Astrocyte (in vitro differentiated cells and primary cell): ENCODE results near the gene KCNA5. TPM values are rescaled to one million over a fixed set of nuclear protein-coding genes. Genes with fewer than 3 reads are reported as not detected.

Experiments
- DNase-seq: peaks from one replicate; pipeline ENCODE4 v3.0.0-alpha.2; 2010; ENCODE audit warnings: low read depth
- FAIRE-seq: peaks from 2 replicates; lab custom pipeline; 2011; peaks lifted over from hg19 to GRCh38; lab: Jason Lieb, UNC
- H2AFZ ChIP-seq: 2 replicates; pipeline ENCODE4 v1.6.0; 2012; ENCODE audit warnings: low read depth, low read length, inconsistent platforms
- H3K27ac ChIP-seq: 2 replicates; pipeline ENCODE4 v1.5.1; 2011; ENCODE audit warnings: low read depth, low read length, inconsistent platforms
- H3K27me3 ChIP-seq: 2 replicates; pipeline ENCODE4 v1.6.0; 2011; ENCODE audit warnings: low read length, inconsistent platforms; ENCODE audit not compliant: insufficient read depth
- H3K36me3 ChIP-seq: 2 replicates; pipeline ENCODE4 v1.5.1; 2011; ENCODE audit warnings: low read length, inconsistent platforms; ENCODE audit not compliant: insufficient read depth
- H3K4me1 ChIP-seq: 2 replicates; pipeline ENCODE4 v1.5.1; 2011; ENCODE audit warnings: low read length, inconsistent platforms; ENCODE audit not compliant: insufficient read depth
- H3K4me2 ChIP-seq: 2 replicates; pipeline ENCODE4 v1.6.0; 2012; ENCODE audit warnings: low read length, inconsistent platforms
- H3K4me3 ChIP-seq: 2 replicates; pipeline ENCODE4 v1.5.1; 2011; ENCODE audit warnings: low read depth, mild to moderate bottlenecking, low read length, inconsistent platforms; ENCODE audit not compliant: insufficient read depth
- H3K79me2 ChIP-seq: 2 replicates; pipeline ENCODE4 v1.6.0; 2012; ENCODE audit warnings: mild to moderate bottlenecking, low read length, inconsistent platforms; ENCODE audit not compliant: insufficient read depth
- H3K9ac ChIP-seq: 2 replicates; pipeline ENCODE4 v1.6.0; 2012; ENCODE audit warnings: mild to moderate bottlenecking, low read length, inconsistent platforms
- H3K9me3 ChIP-seq: 2 replicates; pipeline ENCODE4 v1.5.1; 2012; ENCODE audit warnings: low read depth, mild to moderate bottlenecking, low read length, inconsistent platforms; ENCODE audit not compliant: insufficient read depth
- H4K20me1 ChIP-seq: 2 replicates; pipeline ENCODE4 v1.6.0; 2012; ENCODE audit warnings: low read length, inconsistent platforms; ENCODE audit not compliant: insufficient read depth
- H3K27ac Mint-ChIP-seq: one replicate; pipeline ENCODE4 v1.8.0; 2021; ENCODE audit warnings: mild to moderate bottlenecking, mixed read lengths; ENCODE audit not compliant: unreplicated experiment
- H3K27me3 Mint-ChIP-seq: one replicate; pipeline ENCODE4 v1.8.0; 2021; ENCODE audit warnings: low read depth, mixed read lengths; ENCODE audit not compliant: unreplicated experiment
- H3K36me3 Mint-ChIP-seq: one replicate; pipeline ENCODE4 v1.8.0; 2021; ENCODE audit warnings: low read depth, mixed read lengths; ENCODE audit not compliant: unreplicated experiment
- H3K4me1 Mint-ChIP-seq: one replicate; pipeline ENCODE4 v1.8.0; 2021; ENCODE audit warnings: low read depth, mixed read lengths; ENCODE audit not compliant: unreplicated experiment
- H3K4me3 Mint-ChIP-seq: one replicate; pipeline ENCODE4 v1.8.0; 2021; ENCODE audit warnings: mild to moderate bottlenecking, moderate library complexity, mixed read lengths; ENCODE audit not compliant: unreplicated experiment
- H3K9me3 Mint-ChIP-seq: one replicate; pipeline ENCODE4 v1.8.0; 2021; ENCODE audit warnings: mild to moderate bottlenecking, mixed read lengths; ENCODE audit not compliant: unreplicated experiment
- CTCF ChIP-seq: IDR thresholded peaks from 2 replicates; pipeline ENCODE4 v1.5.1; 2011; ENCODE audit warnings: low read depth, mild to moderate bottlenecking, inconsistent platforms, low read length, moderate library complexity; ENCODE audit not compliant: insufficient read depth
- EZH2 ChIP-seq: IDR thresholded peaks from 2 replicates; pipeline ENCODE4 v1.6.1; 2012; ENCODE audit warnings: mild to moderate bottlenecking, low read length, inconsistent platforms; ENCODE audit not compliant: insufficient read depth
- total RNA-seq: library from RNA; stranded (reverse); gene quantifications from 2 replicates; pipeline ENCODE4 v1.2.1, GENCODE V29; 2021

The KCNA5 gene
- total RNA-seq, 1 donor from 2014 or later: not detected

GRCh38 chr12:5034603-5035002 is 9.1 kb upstream of the KCNA5 start:
- no peak overlapping the region for H3K4me3 Mint-ChIP-seq
- no peak overlapping the region for H2AFZ ChIP-seq

GRCh38 chr12:5035618-5036017 is 8.1 kb upstream of the KCNA5 start:
- DNase-seq (no peak), FAIRE-seq (no peak)
- Histone ChIP-seq H3K36me3 (no peaks in the 10 kb centered on the region), H3K4me3 (no peak overlapping the region), H3K79me2 (no peaks in the 10 kb centered on the region), H3K9ac (no peak overlapping the region), H2AFZ (no peak overlapping the region), H4K20me1 (no peaks in the 10 kb centered on the region), H3K4me1 (peaks cover 2% of the 10 kb centered on the region), H3K4me2 (no peak overlapping the region), H3K27me3 (peaks cover 8% of the 10 kb centered on the region), H3K27ac (no peak overlapping the region), H3K9me3 (no peaks in the 10 kb centered on the region)
- no peaks in the 10 kb centered on the region for H3K9me3 Mint-ChIP-seq
- no peaks in the 10 kb centered on the region for H3K36me3 Mint-ChIP-seq
- no peak overlapping the region for H3K4me3 Mint-ChIP-seq
- peaks cover 8% of the 10 kb centered on the region for H3K4me1 Mint-ChIP-seq
- no peak overlapping the region for H3K27ac Mint-ChIP-seq
- peaks cover 23% of the 10 kb centered on the region for H3K27me3 Mint-ChIP-seq
- no peak for TF ChIP-seq CTCF
- no peak for TF ChIP-seq EZH2

More at GRCh38 chr12:5034603-5035002, 9.1 kb upstream of the KCNA5 start:
- Histone ChIP-seq H3K9ac (no peak overlapping the region), H3K27ac (no peak overlapping the region), H3K36me3 (no peaks in the 10 kb centered on the region), H3K4me2 (no peak overlapping the region), H4K20me1 (no peaks in the 10 kb centered on the region), H3K4me3 (no peak overlapping the region), H3K27me3 (peaks cover 3% of the 10 kb centered on the region), H3K79me2 (no peaks in the 10 kb centered on the region), H3K4me1 (peaks cover 2% of the 10 kb centered on the region), H3K9me3 (no peaks in the 10 kb centered on the region)
- DNase-seq (no peak), FAIRE-seq (no peak)
- H3K27ac Mint-ChIP-seq: no peak overlapping the region
- H3K36me3 Mint-ChIP-seq: no peaks in the 10 kb centered on the region
- H3K27me3 Mint-ChIP-seq: peaks cover 15% of the 10 kb centered on the region
- TF ChIP-seq CTCF: no peak
- no peak for TF ChIP-seq EZH2
- H3K9me3 Mint-ChIP-seq: no peaks in the 10 kb centered on the region
- peaks cover 8% of the 10 kb centered on the region for H3K4me1 Mint-ChIP-seq

GRCh38 chr12:5036031-5036430 is 7.6 kb upstream of the KCNA5 start:
- no peak for TF ChIP-seq EZH2
- no peak for TF ChIP-seq CTCF
- Mint-ChIP-seq H3K27ac (no peak overlapping the region), H3K4me3 (no peak overlapping the region), H3K4me1 (peaks cover 8% of the 10 kb centered on the region), H3K27me3 (peaks cover 25% of the 10 kb centered on the region), H3K9me3 (no peaks in the 10 kb centered on the region), H3K36me3 (no peaks in the 10 kb centered on the region)
- DNase-seq: no peak
- H3K9ac ChIP-seq: no peak overlapping the region
- H3K9me3 ChIP-seq: no peaks in the 10 kb centered on the region
- no peak overlapping the region for H2AFZ ChIP-seq
- peaks cover 2% of the 10 kb centered on the region for H3K4me1 ChIP-seq
- H3K4me2 ChIP-seq: no peak overlapping the region
- H3K36me3 ChIP-seq: no peaks in the 10 kb centered on the region
- no peaks in the 10 kb centered on the region for H4K20me1 ChIP-seq
- no peak overlapping the region for H3K27ac ChIP-seq
- H3K27me3 ChIP-seq: peaks cover 11% of the 10 kb centered on the region
- FAIRE-seq: no peak
- H3K4me3 ChIP-seq: no peak overlapping the region
- H3K79me2 ChIP-seq: no peaks in the 10 kb centered on the region
